Hepatocyte (in vitro differentiated cells): ENCODE data around the gene GRHL1.

Experiments
- EZH2 ChIP-seq: fragments of 200-600 bp; sonication (generic); IDR thresholded peaks from 2 replicates; pipeline ENCODE4 v1.6.1; 2016; ENCODE audit warnings: antibody characterized with exemption, mild to moderate bottlenecking, borderline replicate concordance
- EZH2phosphoT487 ChIP-seq: fragments of 200-600 bp; sonication (generic); IDR thresholded peaks from one replicate; pipeline ENCODE4 v1.6.1; 2018; ENCODE audit warnings: antibody characterized with exemption, mild to moderate bottlenecking, low read depth, moderate library complexity; ENCODE audit not compliant: unreplicated experiment, severe bottlenecking
- TF ChIP-seq, protein P1 (sequence below): fragments of 200-600 bp; sonication (generic); IDR thresholded peaks from 2 replicates; pipeline ENCODE4 v1.5.1; 2016; ENCODE audit warnings: antibody characterized with exemption, mild to moderate bottlenecking; ENCODE audit not compliant: poor library complexity

DNA sequence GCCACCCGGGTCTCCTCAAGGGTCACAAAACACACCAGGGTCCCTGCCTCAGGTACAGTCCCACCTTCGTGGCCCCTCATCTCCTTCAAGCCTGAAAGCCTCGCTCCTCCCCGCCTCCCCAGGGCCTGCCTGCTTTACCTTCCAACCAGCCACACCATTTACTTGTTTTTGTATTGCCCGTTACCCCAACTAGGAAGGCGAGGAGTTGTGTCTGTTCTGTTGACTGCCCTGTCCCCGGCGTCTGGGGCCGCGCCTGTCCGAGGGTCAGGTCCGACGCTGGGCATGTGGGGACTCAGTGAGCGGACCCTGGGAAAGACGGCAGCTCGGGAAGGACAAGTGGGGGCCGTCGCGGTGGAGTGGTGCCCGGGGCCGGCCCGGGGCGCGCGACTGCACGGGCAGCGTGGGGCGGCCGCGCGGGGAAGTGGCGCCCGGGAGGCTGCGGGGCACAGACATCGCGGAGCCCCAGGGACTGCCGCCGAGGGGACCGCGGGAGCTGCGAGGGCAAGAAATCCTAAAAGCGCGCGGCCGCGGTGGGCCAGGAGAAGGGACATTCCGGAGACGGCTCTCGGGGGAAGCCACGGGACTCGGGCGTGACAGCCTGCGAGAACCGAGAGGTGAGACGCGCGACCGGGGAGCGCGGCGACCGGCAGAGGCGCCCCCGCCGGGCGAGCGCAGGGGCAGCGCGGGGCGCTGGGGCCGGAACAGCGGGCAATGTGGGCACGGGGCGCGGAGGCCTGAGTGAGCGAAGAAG, 797 bp upstream of the GRHL1 start:
- TF ChIP-seq, protein P1, sequence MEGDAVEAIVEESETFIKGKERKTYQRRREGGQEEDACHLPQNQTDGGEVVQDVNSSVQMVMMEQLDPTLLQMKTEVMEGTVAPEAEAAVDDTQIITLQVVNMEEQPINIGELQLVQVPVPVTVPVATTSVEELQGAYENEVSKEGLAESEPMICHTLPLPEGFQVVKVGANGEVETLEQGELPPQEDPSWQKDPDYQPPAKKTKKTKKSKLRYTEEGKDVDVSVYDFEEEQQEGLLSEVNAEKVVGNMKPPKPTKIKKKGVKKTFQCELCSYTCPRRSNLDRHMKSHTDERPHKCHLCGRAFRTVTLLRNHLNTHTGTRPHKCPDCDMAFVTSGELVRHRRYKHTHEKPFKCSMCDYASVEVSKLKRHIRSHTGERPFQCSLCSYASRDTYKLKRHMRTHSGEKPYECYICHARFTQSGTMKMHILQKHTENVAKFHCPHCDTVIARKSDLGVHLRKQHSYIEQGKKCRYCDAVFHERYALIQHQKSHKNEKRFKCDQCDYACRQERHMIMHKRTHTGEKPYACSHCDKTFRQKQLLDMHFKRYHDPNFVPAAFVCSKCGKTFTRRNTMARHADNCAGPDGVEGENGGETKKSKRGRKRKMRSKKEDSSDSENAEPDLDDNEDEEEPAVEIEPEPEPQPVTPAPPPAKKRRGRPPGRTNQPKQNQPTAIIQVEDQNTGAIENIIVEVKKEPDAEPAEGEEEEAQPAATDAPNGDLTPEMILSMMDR, result no peak
- TF ChIP-seq EZH2phosphoT487, result no peak
- TF ChIP-seq EZH2, result no peak
